H1 (cell line): Measurements from ENCODE around the gene STT3B. TPM values are rescaled to one million over a fixed set of nuclear protein-coding genes. Genes with fewer than 3 reads are reported as not detected.

Experiments used
- polyA plus RNA-seq, 7 experiments: library from polyadenylated mRNA; depleted of rRNA in 3 of 7; stranded (reverse) in 5 of 7; unstranded in 2 of 7; fragments of >200 nt in 5 of 7; fragments of 200-250 nt in 2 of 7; gene quantifications; 1 replicate in 5 of 7; 2 replicates in 1 of 7; 4 replicates in 1 of 7; pipeline versions ENCODE4 v1.2.1 to v1.2.3, GENCODE V29; 2011 to 2013; ENCODE audit warnings: missing spikeins in 2 of 7, mixed read lengths in 2 of 7
- total RNA-seq: library from RNA; stranded (reverse); fragmentation: NEBNext Ultra II Directional; extraction: Animal tissue kit (Norgen Biotek cat#: 25700); gene quantifications from 2 replicates; pipeline ENCODE4 v1.2.1, GENCODE V29; 2021
- TF ChIP-seq, protein P1 (sequence below), 3 experiments: IDR thresholded peaks; 1 replicate in 2 of 3; 2 replicates in 1 of 3; pipeline versions ENCODE4 v1.5.1 to v1.6.1; 2011; ENCODE audit warnings: low read length in 3 of 3, mild to moderate bottlenecking in 3 of 3, inconsistent platforms in 2 of 3, low read depth in 1 of 3, moderate library complexity in 1 of 3; ENCODE audit not compliant: insufficient read depth in 1 of 3; ENCODE audit errors: control extremely low read depth in 1 of 3

The STT3B gene
- total and polyA plus RNA-seq, 2 of the 8 experiments (the other 6 are each of a cell fraction or from before 2014, with no cell fraction given): 43.5 to 134 TPM

DNA sequence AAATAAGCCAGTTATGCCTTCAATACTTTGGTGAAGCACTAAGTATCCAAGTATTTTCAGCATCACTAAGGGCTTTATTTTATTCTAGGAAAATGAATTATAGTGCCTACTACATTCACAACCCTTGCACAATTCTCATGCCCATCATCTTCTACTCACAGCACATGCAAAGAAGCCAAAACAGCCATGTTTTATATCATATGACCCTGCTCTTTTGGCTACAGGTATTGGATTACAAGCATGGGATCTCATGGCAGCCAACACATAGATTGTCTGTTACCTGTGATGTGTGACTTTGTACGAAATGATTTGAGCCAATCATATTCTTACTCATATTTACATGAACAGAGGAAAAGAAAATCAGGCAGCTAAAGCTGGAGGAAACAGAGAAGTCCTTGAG is 38.6 kb downstream of the STT3B start (continued):
- TF ChIP-seq, protein P1, sequence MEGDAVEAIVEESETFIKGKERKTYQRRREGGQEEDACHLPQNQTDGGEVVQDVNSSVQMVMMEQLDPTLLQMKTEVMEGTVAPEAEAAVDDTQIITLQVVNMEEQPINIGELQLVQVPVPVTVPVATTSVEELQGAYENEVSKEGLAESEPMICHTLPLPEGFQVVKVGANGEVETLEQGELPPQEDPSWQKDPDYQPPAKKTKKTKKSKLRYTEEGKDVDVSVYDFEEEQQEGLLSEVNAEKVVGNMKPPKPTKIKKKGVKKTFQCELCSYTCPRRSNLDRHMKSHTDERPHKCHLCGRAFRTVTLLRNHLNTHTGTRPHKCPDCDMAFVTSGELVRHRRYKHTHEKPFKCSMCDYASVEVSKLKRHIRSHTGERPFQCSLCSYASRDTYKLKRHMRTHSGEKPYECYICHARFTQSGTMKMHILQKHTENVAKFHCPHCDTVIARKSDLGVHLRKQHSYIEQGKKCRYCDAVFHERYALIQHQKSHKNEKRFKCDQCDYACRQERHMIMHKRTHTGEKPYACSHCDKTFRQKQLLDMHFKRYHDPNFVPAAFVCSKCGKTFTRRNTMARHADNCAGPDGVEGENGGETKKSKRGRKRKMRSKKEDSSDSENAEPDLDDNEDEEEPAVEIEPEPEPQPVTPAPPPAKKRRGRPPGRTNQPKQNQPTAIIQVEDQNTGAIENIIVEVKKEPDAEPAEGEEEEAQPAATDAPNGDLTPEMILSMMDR (IDR thresholded peaks at IDR 0.05; ENCODE audit: control extremely low read depth in 1 of 3, insufficient read depth in 1 of 3, low read depth in 1 of 3, low read length in 3 of 3): no peak
